Measurements from ENCODE around the gene HTR3D.

Gene HTR3D

DNA sequence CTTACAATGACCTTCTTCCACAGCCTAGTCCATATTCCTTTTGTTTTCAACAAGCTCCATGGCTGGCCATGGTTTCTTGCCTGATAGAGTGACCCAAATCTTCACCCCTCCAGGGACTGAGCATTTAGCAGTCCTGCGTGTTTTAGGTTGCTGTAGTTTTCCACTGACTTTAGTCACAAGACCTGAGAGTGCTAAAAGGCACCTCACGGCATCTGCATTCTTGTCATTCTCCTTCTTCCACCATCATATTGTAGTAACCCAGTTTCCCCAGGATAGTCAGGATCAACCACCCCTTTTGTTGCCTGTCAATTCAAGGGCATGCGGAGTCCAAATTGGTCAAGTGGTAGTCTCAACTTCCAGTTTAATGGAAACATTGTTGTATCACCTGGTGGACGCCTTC lies 42.1 kb downstream of the HTR3D start:
- TF ChIP-seq FOXP2 (optimal IDR thresholded peaks at IDR 0.05; ENCODE audit: borderline replicate concordance, extremely low read depth, extremely low read length, insufficient read depth) (no peak), POLR2AphosphoS5 (IDR thresholded peaks at IDR 0.05; ENCODE audit: low read depth, low read length) (no peak), TAF1 (IDR thresholded peaks at IDR 0.05; ENCODE audit: borderline replicate concordance, insufficient read depth, low read length) (no peak), SIN3A (IDR thresholded peaks at IDR 0.05; ENCODE audit: borderline replicate concordance, insufficient read depth, low read length) (no peak)
- TF ChIP-seq, protein P1, sequence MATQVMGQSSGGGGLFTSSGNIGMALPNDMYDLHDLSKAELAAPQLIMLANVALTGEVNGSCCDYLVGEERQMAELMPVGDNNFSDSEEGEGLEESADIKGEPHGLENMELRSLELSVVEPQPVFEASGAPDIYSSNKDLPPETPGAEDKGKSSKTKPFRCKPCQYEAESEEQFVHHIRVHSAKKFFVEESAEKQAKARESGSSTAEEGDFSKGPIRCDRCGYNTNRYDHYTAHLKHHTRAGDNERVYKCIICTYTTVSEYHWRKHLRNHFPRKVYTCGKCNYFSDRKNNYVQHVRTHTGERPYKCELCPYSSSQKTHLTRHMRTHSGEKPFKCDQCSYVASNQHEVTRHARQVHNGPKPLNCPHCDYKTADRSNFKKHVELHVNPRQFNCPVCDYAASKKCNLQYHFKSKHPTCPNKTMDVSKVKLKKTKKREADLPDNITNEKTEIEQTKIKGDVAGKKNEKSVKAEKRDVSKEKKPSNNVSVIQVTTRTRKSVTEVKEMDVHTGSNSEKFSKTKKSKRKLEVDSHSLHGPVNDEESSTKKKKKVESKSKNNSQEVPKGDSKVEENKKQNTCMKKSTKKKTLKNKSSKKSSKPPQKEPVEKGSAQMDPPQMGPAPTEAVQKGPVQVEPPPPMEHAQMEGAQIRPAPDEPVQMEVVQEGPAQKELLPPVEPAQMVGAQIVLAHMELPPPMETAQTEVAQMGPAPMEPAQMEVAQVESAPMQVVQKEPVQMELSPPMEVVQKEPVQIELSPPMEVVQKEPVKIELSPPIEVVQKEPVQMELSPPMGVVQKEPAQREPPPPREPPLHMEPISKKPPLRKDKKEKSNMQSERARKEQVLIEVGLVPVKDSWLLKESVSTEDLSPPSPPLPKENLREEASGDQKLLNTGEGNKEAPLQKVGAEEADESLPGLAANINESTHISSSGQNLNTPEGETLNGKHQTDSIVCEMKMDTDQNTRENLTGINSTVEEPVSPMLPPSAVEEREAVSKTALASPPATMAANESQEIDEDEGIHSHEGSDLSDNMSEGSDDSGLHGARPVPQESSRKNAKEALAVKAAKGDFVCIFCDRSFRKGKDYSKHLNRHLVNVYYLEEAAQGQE (IDR thresholded peaks at IDR 0.05; ENCODE audit: insufficient read depth in 1 of 2, low read depth in 2 of 2, low read length in 2 of 2): no peak

DNA sequence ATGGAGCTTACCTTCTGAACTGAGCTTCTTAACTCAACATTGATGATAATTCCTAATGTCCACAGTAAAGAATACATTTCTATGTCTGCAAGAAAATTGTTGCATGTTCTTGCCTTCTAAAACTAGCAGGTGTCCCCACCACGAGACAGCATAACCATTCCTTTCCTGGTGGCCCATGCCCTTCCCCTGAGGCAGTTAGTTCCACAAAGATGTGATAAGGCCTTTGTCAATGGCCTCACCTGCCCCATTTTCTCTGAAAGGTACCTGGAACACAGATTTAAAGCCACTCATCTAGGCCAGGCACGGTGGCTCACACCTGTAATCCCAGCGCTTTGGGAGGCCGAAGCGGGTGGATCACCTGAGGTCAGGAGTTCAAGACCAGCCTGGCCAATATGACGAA lies 44.4 kb downstream of the HTR3D start:
- TF ChIP-seq, protein P1 (IDR thresholded peaks at IDR 0.05; ENCODE audit: insufficient read depth in 1 of 2, low read depth in 2 of 2, low read length in 2 of 2): no peak
- TF ChIP-seq TAF1 (IDR thresholded peaks at IDR 0.05; ENCODE audit: borderline replicate concordance, insufficient read depth, low read length) (no peak), SIN3A (IDR thresholded peaks at IDR 0.05; ENCODE audit: borderline replicate concordance, insufficient read depth, low read length) (no peak), FOXP2 (optimal IDR thresholded peaks at IDR 0.05; ENCODE audit: borderline replicate concordance, extremely low read depth, extremely low read length, insufficient read depth) (no peak), POLR2AphosphoS5 (IDR thresholded peaks at IDR 0.05; ENCODE audit: low read depth, low read length) (no peak)

DNA sequence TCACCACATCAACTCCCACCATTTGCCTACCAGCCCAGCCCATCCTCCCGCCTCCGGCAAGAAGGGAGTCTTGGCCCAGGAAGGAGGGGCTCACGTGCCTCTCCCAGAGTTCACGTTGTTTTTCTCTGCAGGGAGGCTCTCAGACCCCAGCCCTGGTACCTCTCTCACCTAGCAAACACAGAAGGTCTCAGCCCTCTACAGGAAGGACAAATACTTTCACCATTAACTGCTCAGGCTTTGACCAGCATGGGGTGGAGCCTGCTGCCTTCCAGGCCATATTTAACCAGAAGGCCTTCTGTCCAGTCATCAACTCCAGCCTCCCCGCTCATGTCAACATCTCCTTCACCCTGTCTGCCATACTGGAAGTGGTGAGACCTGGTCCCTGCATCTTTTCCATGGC lies 46.3 kb downstream of the HTR3D start:
- no peak for TF ChIP-seq POLR2AphosphoS5 (IDR thresholded peaks at IDR 0.05; ENCODE audit: low read depth, low read length)
- TF ChIP-seq TAF1 (IDR thresholded peaks at IDR 0.05; ENCODE audit: borderline replicate concordance, insufficient read depth, low read length): no peak
- TF ChIP-seq FOXP2 (optimal IDR thresholded peaks at IDR 0.05; ENCODE audit: borderline replicate concordance, extremely low read depth, extremely low read length, insufficient read depth): no peak
- TF ChIP-seq, protein P1 (IDR thresholded peaks at IDR 0.05; ENCODE audit: insufficient read depth in 1 of 2, low read depth in 2 of 2, low read length in 2 of 2): no peak
- TF ChIP-seq SIN3A (IDR thresholded peaks at IDR 0.05; ENCODE audit: borderline replicate concordance, insufficient read depth, low read length): no peak

DNA sequence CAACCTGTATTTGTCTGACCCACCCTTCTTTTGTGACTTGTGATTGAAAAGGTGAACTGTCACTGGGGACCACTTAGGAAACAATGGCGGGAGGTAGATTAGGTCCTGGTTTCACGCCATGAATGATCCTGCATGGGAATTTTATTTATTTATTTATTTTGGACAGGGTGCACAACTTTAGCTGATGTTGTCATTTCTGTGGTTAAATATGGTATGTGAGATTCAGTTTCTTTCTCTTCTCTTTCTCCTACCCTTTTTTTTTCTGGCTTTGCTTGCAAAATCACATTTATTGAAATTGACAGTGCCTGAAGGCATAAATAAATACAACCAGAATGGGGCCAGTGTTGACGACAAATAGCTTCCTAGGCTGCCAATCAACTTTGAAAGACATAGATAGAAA lies 47.3 kb downstream of the HTR3D start:
- no peak for TF ChIP-seq FOXP2 (optimal IDR thresholded peaks at IDR 0.05; ENCODE audit: borderline replicate concordance, extremely low read depth, extremely low read length, insufficient read depth)
- TF ChIP-seq SIN3A (IDR thresholded peaks at IDR 0.05; ENCODE audit: borderline replicate concordance, insufficient read depth, low read length): no peak
- TF ChIP-seq TAF1 (IDR thresholded peaks at IDR 0.05; ENCODE audit: borderline replicate concordance, insufficient read depth, low read length): no peak
- TF ChIP-seq, protein P1 (IDR thresholded peaks at IDR 0.05; ENCODE audit: insufficient read depth in 1 of 2, low read depth in 2 of 2, low read length in 2 of 2): no peak
- no peak for TF ChIP-seq POLR2AphosphoS5 (IDR thresholded peaks at IDR 0.05; ENCODE audit: low read depth, low read length)
